Endothelial cell of umbilical vein (primary cell): ENCODE data around the gene WNT6. TPM values are rescaled to one million over a fixed set of nuclear protein-coding genes. Genes with fewer than 3 reads are reported as not detected.

Experiments used
- BruUV-seq: library from RNA; stranded (reverse); fragments of 400-500 nt; replicated peaks from 2 replicates; lab custom pipeline; 2021; lab: Mats Ljungman, UMichigan
- CTCF ChIA-PET: fragments of 300-600, 350-600 bp; sonication (Branson Sonifier 250); formaldehyde crosslinking; loops from one replicate; lab custom pipeline; 2021; ENCODE audit warnings: antibody characterized with exemption, inconsistent platforms; lab: Charles Lee
- POLR2A ChIA-PET: fragments of 300-600, 350-600 bp; sonication (Branson Sonifier 250); formaldehyde crosslinking; loops from one replicate; lab custom pipeline; 2021; ENCODE audit warnings: antibody characterized with exemption, inconsistent platforms; lab: Charles Lee
- DNase-seq: peaks from one replicate; pipeline ENCODE4 v3.0.0-alpha.2; 2011; ENCODE audit warnings: low read depth, low spot score
- FAIRE-seq: peaks from 2 replicates; lab custom pipeline; 2011; peaks lifted over from hg19 to GRCh38; lab: Jason Lieb, UNC
- H2AFZ ChIP-seq: 2 replicates; pipeline ENCODE4 v1.6.0; 2012; ENCODE audit warnings: low read depth, low read length, control low read depth, inconsistent platforms
- H3K27ac ChIP-seq: 2 replicates; pipeline ENCODE4 v1.5.1; 2011; ENCODE audit warnings: low read depth, mild to moderate bottlenecking, control low read depth, low read length, moderate library complexity; ENCODE audit not compliant: insufficient read depth
- H3K27me3 ChIP-seq, 2 experiments: 2 replicates each; pipeline versions ENCODE4 v1.6.0 to v1.6.1; 2011; ENCODE audit warnings: low read length in 2 of 2, mixed read lengths in 1 of 2; ENCODE audit not compliant: control insufficient read depth in 2 of 2, insufficient read depth in 2 of 2
- H3K36me3 ChIP-seq, 2 experiments: 2 replicates in 1 of 2; 3 replicates in 1 of 2; pipeline ENCODE4 v1.5.1; 2011; ENCODE audit warnings: low read length in 2 of 2, mild to moderate bottlenecking in 1 of 2, moderate library complexity in 1 of 2; ENCODE audit not compliant: control insufficient read depth in 2 of 2, insufficient read depth in 2 of 2; ENCODE audit errors: extremely low read depth in 1 of 2
- H3K4me1 ChIP-seq: 3 replicates; pipeline ENCODE4 v1.5.1; 2011; ENCODE audit warnings: mild to moderate bottlenecking, low read length; ENCODE audit not compliant: control insufficient read depth, insufficient read depth; ENCODE audit errors: extremely low read depth
- H3K4me2 ChIP-seq: 2 replicates; pipeline ENCODE4 v1.6.1; 2011; ENCODE audit warnings: low read length, control low read depth, mixed read lengths; ENCODE audit not compliant: insufficient read depth
- H3K4me3 ChIP-seq, 3 experiments: fragments of 200-600 bp in 1 of 3; sonication (generic), shearing (Covaris generic) in 1 of 3; replicated peaks in 1 of 3; 2 replicates each; pipeline ENCODE4 v1.5.1; 2011 to 2016; ENCODE audit warnings: control low read depth in 3 of 3, low read length in 3 of 3, mild to moderate bottlenecking in 2 of 3, inconsistent platforms in 1 of 3, low read depth in 1 of 3, moderate library complexity in 1 of 3; ENCODE audit not compliant: insufficient read depth in 1 of 3
- H3K79me2 ChIP-seq: 2 replicates; pipeline ENCODE4 v1.6.0; 2012; ENCODE audit warnings: low read length, inconsistent platforms; ENCODE audit not compliant: control insufficient read depth, insufficient read depth
- H3K9ac ChIP-seq: replicated peaks from 2 replicates; pipeline ENCODE3; 2011; ENCODE audit warnings: low read length, control low read depth; ENCODE audit not compliant: insufficient read depth; ENCODE audit errors: extremely low read depth
- H3K9me1 ChIP-seq: replicated peaks from 3 replicates; pipeline ENCODE4 v1.6.0; 2011; ENCODE audit warnings: mild to moderate bottlenecking, low read length; ENCODE audit not compliant: control insufficient read depth, insufficient read depth; ENCODE audit errors: extremely low read depth
- H3K9me3 ChIP-seq: replicated peaks from 2 replicates; pipeline ENCODE4 v1.5.1; 2012; ENCODE audit warnings: low read length, inconsistent platforms; ENCODE audit not compliant: control insufficient read depth, insufficient read depth
- H4K20me1 ChIP-seq: replicated peaks from 2 replicates; pipeline ENCODE3; 2011; ENCODE audit warnings: mild to moderate bottlenecking, low read length; ENCODE audit not compliant: control insufficient read depth, insufficient read depth; ENCODE audit errors: extremely low read depth
- EZH2 ChIP-seq: IDR thresholded peaks from 2 replicates; pipeline ENCODE4 v1.6.1; 2012; ENCODE audit warnings: borderline replicate concordance, low read depth, mild to moderate bottlenecking, moderate library complexity, low read length, inconsistent platforms; ENCODE audit not compliant: severe bottlenecking
- FOS ChIP-seq: IDR thresholded peaks from 2 replicates; pipeline ENCODE4 v1.6.1; 2011; ENCODE audit warnings: mild to moderate bottlenecking, low read length, moderate library complexity, borderline replicate concordance; ENCODE audit not compliant: insufficient read depth
- GATA2 ChIP-seq: IDR thresholded peaks from 2 replicates; pipeline ENCODE4 v1.7.0; 2011; ENCODE audit warnings: low read depth, mild to moderate bottlenecking, moderate library complexity, mixed read lengths, low read length; ENCODE audit not compliant: insufficient read length, insufficient read depth
- JUN ChIP-seq: IDR thresholded peaks from 2 replicates; pipeline ENCODE4 v1.6.1; 2011; ENCODE audit warnings: borderline replicate concordance, low read depth; ENCODE audit not compliant: insufficient read length, insufficient read depth
- MYC ChIP-seq: IDR thresholded peaks from one replicate; pipeline ENCODE4 v1.6.1; 2011; ENCODE audit warnings: mild to moderate bottlenecking, low read depth, low read length
- POLR2A ChIP-seq: IDR thresholded peaks from 2 replicates; pipeline ENCODE4 v1.6.1; 2012; ENCODE audit warnings: low read depth, mild to moderate bottlenecking, control low read depth, low read length
- POLR2AphosphoS5 ChIP-seq: IDR thresholded peaks from 2 replicates; pipeline ENCODE4 v1.6.1; 2012; ENCODE audit warnings: low read depth, mild to moderate bottlenecking, control low read depth, low read length, moderate library complexity; ENCODE audit not compliant: insufficient read depth
- dilution Hi-C: fragments of 300-500 bp; cut with MboI; formaldehyde crosslinking; loops from one replicate; pipeline ENCODE4 v1.15.0; 2019; ENCODE audit warnings: low sequenced_read_pairs; ENCODE audit not compliant: extremely low pct_ligation_motif_present
- intact Hi-C: fragments of 100-400 bp; cut with micrococcal nuclease; formaldehyde crosslinking; loops from one replicate; pipeline ENCODE4 v1.10.0; 2022
- polyA plus RNA-seq, 4 experiments: library from polyadenylated mRNA; depleted of rRNA in 3 of 4; stranded (reverse) in 3 of 4; unstranded in 1 of 4; fragments of >200 nt; gene quantifications; 2 replicates each; pipeline versions ENCODE4 v1.2.1 to v1.2.3, GENCODE V29; 2011 to 2012; ENCODE audit warnings: missing spikeins in 1 of 4
- total RNA-seq: library from RNA; stranded (reverse); gene quantifications from 2 replicates; pipeline ENCODE4 v1.2.3, GENCODE V29; 2021
- TF ChIP-seq, protein P1 (sequence below), 2 donors: IDR thresholded peaks; 1 replicate in 1 of 2; 2 replicates in 1 of 2; pipeline ENCODE4 v1.5.1; 2011; ENCODE audit warnings: low read length in 2 of 2, mild to moderate bottlenecking in 2 of 2, moderate library complexity in 2 of 2, control low read depth in 1 of 2, inconsistent platforms in 1 of 2, low read depth in 1 of 2; ENCODE audit not compliant: insufficient read depth in 1 of 2; ENCODE audit errors: extremely low read depth in 1 of 2
- TF ChIP-seq, protein P2 (sequence below): IDR thresholded peaks from 2 replicates; pipeline ENCODE4 v1.6.1; 2011; ENCODE audit not compliant: insufficient read depth, insufficient read length

WNT6 gene
- total and polyA plus RNA-seq, 2 donors (not counting 3 experiments of a cell fraction or from before 2014, with no cell fraction given): not detected

DNA sequence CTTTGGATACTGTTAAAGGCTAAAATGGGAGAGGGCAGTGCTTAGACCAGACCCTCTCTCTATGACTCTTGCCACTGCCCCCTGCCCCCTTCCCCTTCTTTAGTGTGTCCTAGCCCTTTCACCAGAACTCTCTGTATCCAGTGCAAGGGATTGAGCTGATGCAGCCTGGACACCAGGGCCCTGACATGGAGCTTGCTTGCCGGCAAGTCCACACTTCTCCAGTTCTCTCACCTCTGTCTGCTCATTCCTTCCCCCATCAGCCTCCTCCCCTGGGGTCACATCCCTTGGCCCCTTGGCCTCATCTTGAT is 1.5 kb upstream of the WNT6 start:
- Histone ChIP-seq H3K9ac (no peak overlapping the region), H3K4me1 (no peaks in the 10 kb centered on the region), H3K27me3 (peaks cover 81 to 82% of the 10 kb centered on the region in 2 experiments), H4K20me1 (no peaks in the 10 kb centered on the region), H3K4me2 (no peak overlapping the region), H3K9me3 (no peaks in the 10 kb centered on the region), H3K36me3 (no peaks in the 10 kb centered on the region), H3K79me2 (no peaks in the 10 kb centered on the region), H3K9me1 (no peaks in the 10 kb centered on the region), H2AFZ (no peak overlapping the region), H3K27ac (no peak overlapping the region), H3K4me3 (no peak overlapping the region)
- FAIRE-seq: no peak
- TF ChIP-seq FOS (no peak), EZH2 (no peak), POLR2AphosphoS5 (no peak), JUN (no peak), GATA2 (no peak), POLR2A (no peak), MYC (no peak)
- TF ChIP-seq, protein P1, sequence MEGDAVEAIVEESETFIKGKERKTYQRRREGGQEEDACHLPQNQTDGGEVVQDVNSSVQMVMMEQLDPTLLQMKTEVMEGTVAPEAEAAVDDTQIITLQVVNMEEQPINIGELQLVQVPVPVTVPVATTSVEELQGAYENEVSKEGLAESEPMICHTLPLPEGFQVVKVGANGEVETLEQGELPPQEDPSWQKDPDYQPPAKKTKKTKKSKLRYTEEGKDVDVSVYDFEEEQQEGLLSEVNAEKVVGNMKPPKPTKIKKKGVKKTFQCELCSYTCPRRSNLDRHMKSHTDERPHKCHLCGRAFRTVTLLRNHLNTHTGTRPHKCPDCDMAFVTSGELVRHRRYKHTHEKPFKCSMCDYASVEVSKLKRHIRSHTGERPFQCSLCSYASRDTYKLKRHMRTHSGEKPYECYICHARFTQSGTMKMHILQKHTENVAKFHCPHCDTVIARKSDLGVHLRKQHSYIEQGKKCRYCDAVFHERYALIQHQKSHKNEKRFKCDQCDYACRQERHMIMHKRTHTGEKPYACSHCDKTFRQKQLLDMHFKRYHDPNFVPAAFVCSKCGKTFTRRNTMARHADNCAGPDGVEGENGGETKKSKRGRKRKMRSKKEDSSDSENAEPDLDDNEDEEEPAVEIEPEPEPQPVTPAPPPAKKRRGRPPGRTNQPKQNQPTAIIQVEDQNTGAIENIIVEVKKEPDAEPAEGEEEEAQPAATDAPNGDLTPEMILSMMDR (IDR thresholded peaks at IDR 0.05; ENCODE audit: extremely low read depth in 1 of 2, insufficient read depth in 1 of 2, low read depth in 1 of 2, low read length in 2 of 2): no peak
- TF ChIP-seq, protein P2, sequence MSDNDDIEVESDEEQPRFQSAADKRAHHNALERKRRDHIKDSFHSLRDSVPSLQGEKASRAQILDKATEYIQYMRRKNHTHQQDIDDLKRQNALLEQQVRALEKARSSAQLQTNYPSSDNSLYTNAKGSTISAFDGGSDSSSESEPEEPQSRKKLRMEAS: no peak
- BruUV-seq: no TSS peak
- dilution Hi-C loops: no loop called here
- intact Hi-C loops: no loop called here
- no peak for DNase-seq
- ChIA-PET CTCF (interaction anchor here (1.5 to 2.6 kb wide), 2 partner anchors 10 to 19 kb away, joined by 6 to 15 read pairs; no protein-coding TSS in a partner anchor), POLR2A (no interaction called here)
